Measurements from ENCODE around the gene EVL.

Gene EVL

GRCh38 chr14:100018482-100018881 lies 46.7 kb upstream of the EVL start:
- Histone ChIP-seq H3K79me2 (ENCODE audit: insufficient read depth, low read length) (peaks cover 98% of the 10 kb centered on the region), H3K9me3 (ENCODE audit: insufficient read depth, low read depth, low read length) (no peaks in the 10 kb centered on the region), H3K4me2 (ENCODE audit: low read depth, low read length, poor library complexity, severe bottlenecking) (no peak overlapping the region), H3K4me1 (ENCODE audit: insufficient read depth, low read length, poor library complexity, severe bottlenecking) (peaks cover 51% of the 10 kb centered on the region), H3K27me3 (ENCODE audit: insufficient read depth, low read length, poor library complexity, severe bottlenecking) (no peaks in the 10 kb centered on the region), H3K9me2 (replicated peaks; ENCODE audit: low read depth, low read length) (no peaks in the 10 kb centered on the region), H4K20me1 (ENCODE audit: insufficient read depth, low read length, poor library complexity, severe bottlenecking) (peaks cover 24% of the 10 kb centered on the region), H2AFZ (ENCODE audit: low read length) (no peak overlapping the region), H3K9ac (ENCODE audit: low read depth, low read length, poor library complexity, severe bottlenecking) (no peak overlapping the region), H3K36me3 (ENCODE audit: insufficient read depth, low read length) (no peaks in the 10 kb centered on the region), H3K4me3 (ENCODE audit: low read length, poor library complexity, severe bottlenecking) (no peak overlapping the region), H3F3A (ENCODE audit: low read depth) (no peaks in the 10 kb centered on the region)
- TF ChIP-seq EZH2phosphoT487 (IDR thresholded peaks at IDR 0.05; ENCODE audit: borderline replicate concordance) = no peak
- TF ChIP-seq CTCF (conservative IDR thresholded peaks at IDR 0.05; ENCODE audit: low read length) = no peak

- no peaks in the 10 kb centered on the region for H3K9me2 ChIP-seq (replicated peaks; ENCODE audit: low read depth, low read length)
- no peak overlapping the region for H2AFZ ChIP-seq (ENCODE audit: low read length)
- peaks cover 51% of the 10 kb centered on the region for H3K4me1 ChIP-seq (ENCODE audit: insufficient read depth, low read length, poor library complexity, severe bottlenecking)
- H4K20me1 ChIP-seq (ENCODE audit: insufficient read depth, low read length, poor library complexity, severe bottlenecking) = peaks cover 20% of the 10 kb centered on the region
- H3K9me3 ChIP-seq (ENCODE audit: insufficient read depth, low read depth, low read length) = no peaks in the 10 kb centered on the region
- peak overlapping the region; percentile 10 for H3K4me2 ChIP-seq (ENCODE audit: low read depth, low read length, poor library complexity, severe bottlenecking)
- no peaks in the 10 kb centered on the region for H3K27me3 ChIP-seq (ENCODE audit: insufficient read depth, low read length, poor library complexity, severe bottlenecking)
- no peaks in the 10 kb centered on the region for H3F3A ChIP-seq (ENCODE audit: low read depth)
- no peak overlapping the region for H3K4me3 ChIP-seq (ENCODE audit: low read length, poor library complexity, severe bottlenecking)
- H3K79me2 ChIP-seq (ENCODE audit: insufficient read depth, low read length) = peaks cover 98% of the 10 kb centered on the region
- H3K9ac ChIP-seq (ENCODE audit: low read depth, low read length, poor library complexity, severe bottlenecking) = no peak overlapping the region
- H3K36me3 ChIP-seq (ENCODE audit: insufficient read depth, low read length) = no peaks in the 10 kb centered on the region
- TF ChIP-seq CTCF (conservative IDR thresholded peaks at IDR 0.05; ENCODE audit: low read length) (no peak), EZH2phosphoT487 (IDR thresholded peaks at IDR 0.05; ENCODE audit: borderline replicate concordance) (no peak)
Measured at GRCh38 chr14:100019156-100019744, 46.0 kb upstream of the EVL start.

- Histone ChIP-seq H4K20me1 (ENCODE audit: insufficient read depth, low read length, poor library complexity, severe bottlenecking) (peaks cover 20% of the 10 kb centered on the region), H3K9me2 (replicated peaks; ENCODE audit: low read depth, low read length) (no peaks in the 10 kb centered on the region), H3K9me3 (ENCODE audit: insufficient read depth, low read depth, low read length) (no peaks in the 10 kb centered on the region), H2AFZ (ENCODE audit: low read length) (no peak overlapping the region), H3K36me3 (ENCODE audit: insufficient read depth, low read length) (no peaks in the 10 kb centered on the region), H3F3A (ENCODE audit: low read depth) (no peaks in the 10 kb centered on the region), H3K4me2 (ENCODE audit: low read depth, low read length, poor library complexity, severe bottlenecking) (no peak overlapping the region), H3K27me3 (ENCODE audit: insufficient read depth, low read length, poor library complexity, severe bottlenecking) (no peaks in the 10 kb centered on the region), H3K79me2 (ENCODE audit: insufficient read depth, low read length) (peaks cover 93% of the 10 kb centered on the region), H3K4me1 (ENCODE audit: insufficient read depth, low read length, poor library complexity, severe bottlenecking) (peaks cover 53% of the 10 kb centered on the region), H3K9ac (ENCODE audit: low read depth, low read length, poor library complexity, severe bottlenecking) (no peak overlapping the region), H3K4me3 (ENCODE audit: low read length, poor library complexity, severe bottlenecking) (no peak overlapping the region)
- no peak for TF ChIP-seq EZH2phosphoT487 (IDR thresholded peaks at IDR 0.05; ENCODE audit: borderline replicate concordance)
- no peak for TF ChIP-seq CTCF (conservative IDR thresholded peaks at IDR 0.05; ENCODE audit: low read length)
Measured at GRCh38 chr14:100020629-100021028, 44.6 kb upstream of the EVL start.

All from Loucy (cell line).